Measurements from ENCODE around the gene NFYA.

Gene NFYA

GRCh38 chr6:41047306-41047705, 25.5 kb upstream of the NFYA start:
- no peak for DNase-seq

- no peak for DNase-seq
These were observed 24.7 kb upstream of the NFYA start for GRCh38 chr6:41047745-41048732.

- DNase-seq: no peak
These were observed 23.3 kb upstream of the NFYA start for GRCh38 chr6:41049521-41049920.

- DNase-seq: no peak
These were observed 22.8 kb upstream of the NFYA start for GRCh38 chr6:41049955-41050354.

- no peak for DNase-seq
These were observed 22.2 kb upstream of the NFYA start for GRCh38 chr6:41050536-41050935.

- DNase-seq: peak; percentile 29
These were observed 20.9 kb upstream of the NFYA start for GRCh38 chr6:41051873-41052272.

GRCh38 chr6:41053041-41053440, 19.7 kb upstream of the NFYA start, which contains the start of gene APOBEC2:
Gene APOBEC2, plus strand, starts transcription at chr6:41053202. Its CDS starts 146 bp downstream, at chr6:41053348.
- no peak for DNase-seq

GRCh38 chr6:41054511-41054910, 18.3 kb upstream of the NFYA start:
- DNase-seq: no peak

GRCh38 chr6:41055149-41055548, 17.6 kb upstream of the NFYA start:
- no peak for DNase-seq

GRCh38 chr6:41056768-41057490, 15.8 kb upstream of the NFYA start:
- DNase-seq: peak; percentile 52

GRCh38 chr6:41058783-41059181, 14.0 kb upstream of the NFYA start:
- no peak for DNase-seq

- DNase-seq: no peak
These were observed 13.2 kb upstream of the NFYA start for GRCh38 chr6:41059556-41059955.

GRCh38 chr6:41061196-41061726, 11.5 kb upstream of the NFYA start:
- no peak for DNase-seq

GRCh38 chr6:41062056-41062455, 10.7 kb upstream of the NFYA start:
- DNase-seq: no peak

GRCh38 chr6:41063884-41064285, 8.9 kb upstream of the NFYA start:
- no peak for DNase-seq

- DNase-seq: no peak
These were observed 7.9 kb upstream of the NFYA start for GRCh38 chr6:41064841-41065240.

- DNase-seq: no peak
These were observed 7.2 kb upstream of the NFYA start for GRCh38 chr6:41065550-41066026.

- peak; percentile 86 for DNase-seq
These were observed 5.9 kb upstream of the NFYA start for GRCh38 chr6:41066867-41067304.

GRCh38 chr6:41071501-41071922, 1.3 kb upstream of the NFYA start:
- no peak for DNase-seq

GRCh38 chr6:41071923-41072835, 595 bp upstream of the NFYA start, which contains the start of gene OARD1:
Gene OARD1, minus strand, starts transcription at chr6:41072356. Its CDS starts 722 bp downstream, at chr6:41071634.
- peak; percentile 100 for DNase-seq

GRCh38 chr6:41073203-41073967, 611 bp downstream of the NFYA start:
- DNase-seq: peak; percentile 92
